GM04504 (cell line): ENCODE data around the gene GDPGP1.

Source experiments
- DNase-seq: peaks from one replicate; pipeline ENCODE4 v3.0.0-alpha.2; 2012; ENCODE audit warnings: low read depth

Gene GDPGP1

DNA sequence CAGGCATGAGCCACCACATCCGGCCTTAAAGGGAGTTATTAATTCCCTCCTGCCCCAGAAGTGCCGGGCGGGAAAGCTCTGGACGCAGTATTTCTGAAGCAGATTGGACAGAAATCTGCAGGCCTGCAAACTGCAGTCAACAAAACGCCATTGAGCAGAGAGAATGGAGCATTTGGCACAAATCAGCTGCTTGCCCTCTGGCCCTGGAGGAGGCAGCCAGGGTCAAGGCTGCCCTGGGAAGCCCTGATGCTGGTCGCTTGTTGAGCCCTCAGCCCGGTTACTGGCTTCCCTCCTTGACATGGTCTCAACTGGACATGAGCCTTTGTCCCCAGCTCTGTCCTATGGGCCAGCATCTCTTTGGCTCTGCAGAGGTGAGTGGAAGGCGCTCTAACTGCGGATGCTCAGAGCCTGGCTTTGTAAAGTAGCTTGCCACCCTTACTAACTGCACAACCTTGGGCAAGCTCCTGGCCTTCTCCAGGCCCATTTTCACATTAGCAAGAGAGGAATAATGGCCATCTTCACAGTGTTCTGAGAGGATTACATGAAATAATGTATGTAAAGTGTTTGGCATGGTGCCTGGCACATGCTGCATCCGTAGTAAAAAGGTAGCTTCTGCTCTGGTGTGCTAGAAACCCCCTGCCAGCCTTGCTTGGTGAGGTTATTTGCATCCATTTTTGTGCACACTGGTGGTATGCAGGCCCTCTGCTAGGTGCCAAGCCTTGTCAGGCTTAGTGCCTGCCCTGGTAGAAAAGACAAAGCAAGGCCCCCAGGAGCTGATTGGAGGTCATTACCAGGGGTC lies 28.8 kb upstream of the GDPGP1 start:
- DNase-seq, result no peak

DNA sequence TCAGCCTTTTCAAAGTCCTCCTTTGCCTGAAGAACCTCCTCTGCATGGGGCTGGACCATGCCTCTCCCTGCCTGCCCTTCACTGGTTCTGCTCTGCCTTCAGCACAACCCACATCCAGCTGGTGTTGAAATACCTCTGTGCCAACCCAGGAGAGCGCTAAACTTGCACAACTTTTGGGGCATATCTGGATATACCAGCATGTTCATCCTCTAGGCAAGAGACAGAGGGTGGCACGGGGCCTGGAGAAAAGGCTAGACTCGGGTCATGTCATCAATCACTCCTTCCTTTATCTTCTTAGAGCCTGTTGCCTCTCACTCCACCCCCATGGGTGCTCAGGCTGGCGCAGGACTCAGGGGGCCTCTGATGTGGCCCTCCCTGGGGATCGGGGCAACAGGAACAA lies 28.1 kb upstream of the GDPGP1 start:
- DNase-seq, result no peak

DNA sequence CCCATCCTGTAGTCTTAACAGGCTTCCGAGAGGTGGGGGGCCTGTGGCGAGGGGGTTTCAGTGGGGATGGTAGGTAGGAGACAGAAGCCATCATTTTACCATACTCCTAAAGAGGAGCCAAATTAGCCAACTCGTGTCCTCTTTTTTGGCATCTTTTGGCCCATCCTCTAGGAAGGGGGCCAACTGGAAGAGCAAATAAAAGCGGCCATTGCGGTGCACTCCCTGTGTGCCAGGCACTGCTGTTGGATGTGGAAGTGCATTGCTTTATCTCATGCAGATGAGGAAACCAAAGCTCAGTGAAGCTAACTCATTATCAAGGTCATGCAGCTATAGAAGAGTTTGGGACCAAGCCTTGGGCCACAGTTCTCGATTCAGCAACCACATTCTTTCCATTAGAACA lies 26.8 kb upstream of the GDPGP1 start:
- no peak for DNase-seq

DNA sequence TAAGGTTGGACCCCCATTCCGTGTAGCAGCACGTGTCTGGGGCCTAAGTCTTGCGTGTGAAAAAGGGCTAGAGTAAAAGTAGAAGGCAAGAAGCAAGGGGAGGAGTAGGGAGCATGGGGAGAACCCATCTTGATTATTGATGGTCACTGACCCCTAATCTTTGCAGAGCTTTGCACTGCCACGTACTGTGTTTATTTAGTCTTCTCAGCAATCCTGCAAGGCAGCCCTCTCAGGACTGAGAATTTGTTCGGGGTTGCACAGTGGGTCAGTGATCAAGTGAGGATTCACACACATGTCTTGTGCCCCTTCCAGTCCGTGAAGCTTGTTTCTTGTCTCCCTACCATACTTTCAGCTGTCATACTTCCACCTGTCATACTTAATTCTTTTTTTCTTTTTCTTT lies 25.7 kb upstream of the GDPGP1 start:
- no peak for DNase-seq

DNA sequence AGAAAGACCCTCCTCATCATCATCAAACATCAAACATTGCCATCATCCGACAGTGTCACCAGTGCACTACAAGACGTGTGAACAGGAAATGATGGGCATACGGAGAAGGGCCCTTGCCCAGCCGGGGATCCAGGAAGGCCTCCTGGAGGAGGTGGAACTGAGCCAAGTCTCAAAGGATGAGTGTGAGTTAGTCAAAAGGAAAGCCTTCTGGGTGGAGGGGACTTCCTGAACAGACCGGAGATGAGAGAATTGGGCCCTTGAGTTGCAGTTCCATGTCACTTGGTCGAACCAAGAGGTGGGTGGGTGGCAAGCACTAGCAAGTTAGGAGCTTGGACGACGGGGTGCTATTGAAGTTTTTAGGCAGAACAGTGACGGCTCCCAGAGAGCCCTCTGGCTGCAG lies 24.4 kb upstream of the GDPGP1 start:
- DNase-seq, result no peak

DNA sequence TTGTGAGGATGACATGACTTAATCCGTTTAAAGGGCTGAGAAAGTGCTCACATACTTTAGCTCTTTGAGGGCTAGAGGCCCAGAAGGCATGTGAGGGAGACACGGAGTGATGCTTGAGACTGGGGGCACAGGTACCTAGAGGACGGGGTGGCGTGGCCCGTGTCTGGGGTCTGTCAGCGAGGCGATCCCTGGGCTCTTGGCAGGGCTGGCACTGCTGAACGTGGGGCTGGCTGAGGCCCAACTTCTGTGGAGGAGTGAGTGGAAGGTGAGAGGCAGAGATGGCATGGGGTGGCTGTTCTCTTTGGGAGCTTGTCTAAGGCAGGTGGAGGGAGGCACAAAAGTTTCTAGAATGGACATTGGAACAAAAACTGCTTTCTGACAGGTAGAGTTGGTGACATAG lies 23.4 kb upstream of the GDPGP1 start:
- DNase-seq, result no peak

DNA sequence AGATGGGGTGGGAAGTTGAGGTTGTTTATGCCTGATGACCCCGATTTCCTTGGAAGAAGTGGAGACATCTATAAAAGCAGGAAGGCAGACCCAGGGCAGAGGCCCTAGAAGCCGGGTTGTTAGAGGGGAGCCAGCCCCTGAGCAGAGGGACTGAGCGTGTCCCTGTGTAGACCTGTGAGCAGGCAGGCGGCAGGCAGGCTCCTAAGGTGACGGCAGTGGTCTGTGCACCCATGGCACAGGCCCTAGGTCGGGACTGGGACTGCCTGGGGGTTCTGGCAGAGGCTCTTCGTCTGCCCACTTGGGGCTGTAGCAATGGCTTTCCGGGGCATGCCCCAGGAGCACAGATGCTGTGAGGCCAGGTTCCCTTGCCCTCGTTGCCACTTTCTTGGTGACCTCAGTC lies 23.0 kb upstream of the GDPGP1 start:
- DNase-seq, result no peak

DNA sequence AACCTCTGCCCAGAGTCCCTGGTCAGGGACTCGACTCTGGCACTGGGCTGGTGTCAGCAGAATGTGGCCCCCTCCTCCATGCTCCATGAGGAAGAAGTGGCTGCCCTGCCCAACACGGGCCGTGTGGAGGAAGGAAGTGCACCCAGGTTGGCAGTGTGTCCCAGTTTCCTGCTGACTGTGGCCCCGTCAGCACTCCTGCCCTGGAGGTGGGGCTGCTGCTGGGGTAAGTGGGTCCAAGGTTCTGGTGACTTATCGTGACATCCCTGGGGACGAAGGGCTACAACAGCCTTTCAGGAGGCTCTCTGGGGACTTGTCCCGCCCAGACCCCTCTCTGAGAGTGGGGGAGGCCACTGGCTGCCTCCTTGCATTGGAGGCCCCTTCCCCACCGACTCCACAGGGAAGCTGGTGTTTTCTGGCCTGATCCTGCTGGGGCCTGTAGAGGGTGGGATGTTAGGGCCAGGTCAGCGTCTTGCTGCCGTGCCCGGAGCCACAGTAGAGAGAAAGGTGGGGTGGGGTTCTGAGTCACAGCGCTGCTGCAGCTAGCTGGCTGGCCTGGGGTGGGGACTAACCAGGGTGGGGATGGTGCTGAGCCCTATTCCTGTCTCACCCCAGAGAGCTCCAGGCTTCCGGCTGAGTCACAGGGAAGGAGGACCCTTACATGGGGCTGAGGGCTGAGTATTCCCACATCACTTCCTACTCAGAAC lies 22.4 kb upstream of the GDPGP1 start:
- no peak for DNase-seq

DNA sequence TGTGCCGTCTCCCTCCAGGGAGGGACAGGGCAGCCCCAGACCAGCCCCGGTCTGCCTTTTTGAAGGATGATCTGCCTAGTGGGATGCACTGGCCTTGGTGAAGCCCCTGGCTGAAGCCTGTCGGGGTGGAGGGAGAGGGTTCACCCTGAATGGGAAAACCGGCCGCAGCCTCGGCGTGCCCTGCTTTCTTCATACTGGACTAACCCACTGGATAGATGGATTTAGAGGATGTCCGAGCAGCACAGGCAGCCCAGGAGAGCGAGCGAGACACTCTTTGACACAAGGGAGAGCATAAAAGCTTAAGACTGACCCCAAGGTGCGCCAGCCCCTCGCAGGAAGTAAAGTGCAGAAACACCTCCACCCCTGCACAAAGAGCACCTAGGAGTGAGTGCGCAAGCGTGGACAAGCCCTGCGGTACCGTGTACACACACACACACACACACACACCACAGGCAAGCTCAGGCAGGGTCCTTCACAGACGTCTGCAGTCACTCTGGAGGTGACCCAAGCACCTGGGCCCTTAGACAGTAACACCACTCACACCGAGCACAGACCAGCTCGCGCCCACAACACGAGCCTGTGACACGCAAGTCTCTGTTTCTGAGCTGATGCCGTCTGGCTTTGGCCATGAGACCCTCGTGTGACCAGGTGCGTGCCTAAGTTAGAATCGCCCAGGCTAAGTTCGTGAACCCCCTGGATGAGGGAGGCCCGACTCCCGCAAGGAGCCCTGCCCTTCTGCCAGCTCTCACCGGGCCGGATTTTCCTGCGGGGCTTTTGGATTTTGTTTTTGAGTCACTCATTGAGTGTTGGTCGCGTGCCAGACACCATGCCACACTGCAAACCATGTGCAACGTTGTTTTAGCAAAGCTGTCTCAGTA lies 21.5 kb upstream of the GDPGP1 start:
- no peak for DNase-seq

DNA sequence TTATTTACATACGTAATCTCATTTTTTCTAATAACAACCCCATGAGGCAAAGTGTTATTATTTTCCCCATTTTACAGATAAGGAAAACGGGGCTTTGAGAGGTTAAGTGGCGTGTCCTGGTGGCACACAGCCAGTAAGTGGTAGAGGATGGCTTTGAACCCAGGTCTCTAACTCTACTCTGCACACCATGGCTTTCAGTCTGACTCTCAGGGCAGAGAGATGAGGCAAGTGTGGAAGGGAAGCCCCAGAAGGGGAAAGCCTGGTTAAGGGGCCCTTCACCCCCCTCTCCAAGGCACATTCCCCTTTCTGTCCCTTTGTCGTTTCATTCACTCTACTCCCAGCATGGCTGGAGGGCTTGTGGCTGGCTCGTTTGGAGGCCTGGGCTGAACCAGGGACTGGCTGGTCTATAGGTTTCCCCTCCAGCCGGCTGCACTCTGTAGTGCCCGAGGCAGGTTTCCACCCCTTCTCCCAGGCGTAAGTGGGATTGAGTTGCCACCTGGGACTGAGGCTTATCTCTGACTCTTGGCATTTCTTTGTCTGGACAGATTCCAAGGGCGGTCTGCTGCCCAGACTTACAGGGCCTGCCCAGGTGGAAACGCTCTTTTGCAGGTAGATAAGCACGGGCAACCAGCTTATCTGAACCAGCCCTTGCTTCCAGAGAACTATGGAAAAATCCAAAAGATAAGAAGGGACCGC lies 20.7 kb upstream of the GDPGP1 start:
- no peak for DNase-seq

DNA sequence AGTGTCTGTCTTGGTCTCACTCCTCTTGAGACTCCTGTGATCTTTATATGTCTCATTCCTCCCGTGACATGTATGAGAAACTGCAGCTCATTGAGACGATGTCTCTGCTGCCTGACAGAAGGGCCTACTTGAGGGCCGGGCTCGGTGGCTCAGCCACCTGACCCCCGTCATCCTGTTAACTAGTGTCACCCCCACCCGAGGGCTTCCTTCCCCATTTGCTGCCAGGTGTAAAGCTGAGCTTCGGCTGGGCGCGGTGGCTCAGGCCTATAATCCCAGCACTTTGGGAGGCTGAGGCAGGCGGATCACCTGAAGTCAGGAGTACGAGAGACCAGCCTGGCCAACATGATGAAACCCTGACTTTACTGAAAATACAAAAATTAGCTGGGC lies 20.2 kb upstream of the GDPGP1 start:
- DNase-seq, result no peak

DNA sequence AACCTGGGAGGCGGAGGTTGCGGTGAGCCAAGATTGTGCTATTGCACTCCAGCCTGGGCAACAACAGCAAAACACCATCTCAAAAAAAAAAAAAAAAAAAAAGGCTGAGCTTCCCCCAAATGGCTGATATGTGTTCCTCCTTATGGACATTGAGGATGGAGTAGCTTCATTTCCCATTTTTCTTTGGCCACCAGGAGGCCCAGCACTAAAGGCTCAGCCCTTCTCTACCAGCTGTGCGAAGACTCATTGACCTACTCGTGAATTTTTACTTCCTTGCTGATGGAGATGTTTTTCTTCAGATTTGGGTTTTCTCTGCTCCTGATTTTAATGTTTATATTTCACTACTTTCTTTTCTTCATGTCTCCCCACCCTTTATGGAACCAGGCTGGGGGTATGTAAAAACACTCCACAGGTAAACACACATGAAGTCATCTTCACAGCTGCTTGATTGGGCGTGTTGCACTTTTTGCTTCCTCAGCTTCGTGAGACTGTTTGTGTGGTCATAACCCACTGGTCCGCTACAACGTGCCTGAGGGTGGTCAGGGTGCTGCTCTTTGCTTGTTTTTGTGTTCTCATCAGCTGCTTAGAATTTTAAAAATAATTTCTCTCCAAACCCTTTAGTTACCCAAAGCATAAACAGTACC lies 19.3 kb upstream of the GDPGP1 start:
- DNase-seq, result no peak

DNA sequence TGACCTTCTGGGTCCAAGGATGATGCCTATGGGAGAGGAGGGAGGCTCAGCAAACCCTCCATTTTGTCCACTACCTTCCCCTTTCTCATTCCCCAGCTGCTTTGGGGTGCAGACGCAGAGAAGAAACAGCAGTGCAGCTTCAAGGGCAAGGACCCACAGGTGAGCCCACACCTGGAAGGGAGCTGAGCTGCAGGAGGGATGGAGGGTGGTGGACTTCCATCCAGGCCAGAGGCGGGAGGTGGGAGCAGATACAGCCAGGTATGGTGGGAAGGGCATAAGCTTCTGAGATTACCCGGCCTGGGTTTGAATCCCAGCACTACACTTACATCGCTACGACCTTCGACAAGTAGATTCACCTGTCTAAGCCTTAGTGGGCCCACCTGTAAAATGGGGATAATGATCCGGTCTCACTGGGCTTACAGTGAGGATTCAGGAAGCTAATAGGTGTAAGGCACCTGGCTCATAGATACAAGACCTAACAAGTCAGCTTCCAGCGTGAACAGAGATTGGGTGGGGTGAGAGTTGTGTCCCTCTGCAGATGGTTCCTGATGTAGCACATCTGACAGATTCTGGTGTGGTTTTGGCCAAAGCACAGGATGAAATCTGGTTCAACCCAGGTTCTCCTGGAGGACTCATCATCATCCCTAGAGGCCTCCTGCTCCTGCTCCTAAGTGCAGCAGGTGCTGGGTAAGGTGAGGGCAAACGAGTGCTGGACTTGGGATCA lies 16.2 kb upstream of the GDPGP1 start:
- no peak for DNase-seq

DNA sequence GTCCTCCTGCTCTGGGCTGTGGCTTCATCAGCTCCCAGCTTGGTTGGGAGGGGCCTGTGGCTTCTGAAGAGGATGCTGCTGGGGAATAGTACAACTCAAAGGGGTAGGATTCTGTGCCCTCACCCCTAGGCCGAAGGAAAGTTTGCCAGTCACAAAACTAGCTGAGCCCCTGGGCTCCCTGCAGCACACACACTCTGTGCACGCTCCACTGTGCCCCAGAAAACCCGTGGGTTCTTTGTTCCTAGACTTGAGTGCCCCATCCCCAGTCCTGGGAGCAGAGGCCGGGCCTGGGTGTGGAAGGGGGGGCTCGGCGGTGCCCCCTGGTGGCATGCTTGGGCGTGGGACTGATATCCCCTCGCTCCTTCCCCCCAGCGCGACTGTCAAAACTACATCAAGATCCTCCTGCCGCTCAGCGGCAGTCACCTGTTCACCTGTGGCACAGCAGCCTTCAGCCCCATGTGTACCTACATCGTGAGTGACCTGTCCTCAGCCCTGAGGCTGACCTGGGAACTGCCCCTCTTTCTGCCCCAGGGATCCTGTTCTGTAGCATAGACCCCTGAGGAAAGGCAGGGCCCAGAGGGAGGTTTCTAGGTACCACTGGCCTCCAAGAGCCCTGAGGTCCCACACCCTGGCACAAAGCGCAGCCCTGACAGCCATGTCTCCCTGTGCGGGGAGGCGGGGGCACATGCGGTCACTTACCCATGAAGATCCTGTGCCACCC lies 14.4 kb upstream of the GDPGP1 start:
- no peak for DNase-seq

DNA sequence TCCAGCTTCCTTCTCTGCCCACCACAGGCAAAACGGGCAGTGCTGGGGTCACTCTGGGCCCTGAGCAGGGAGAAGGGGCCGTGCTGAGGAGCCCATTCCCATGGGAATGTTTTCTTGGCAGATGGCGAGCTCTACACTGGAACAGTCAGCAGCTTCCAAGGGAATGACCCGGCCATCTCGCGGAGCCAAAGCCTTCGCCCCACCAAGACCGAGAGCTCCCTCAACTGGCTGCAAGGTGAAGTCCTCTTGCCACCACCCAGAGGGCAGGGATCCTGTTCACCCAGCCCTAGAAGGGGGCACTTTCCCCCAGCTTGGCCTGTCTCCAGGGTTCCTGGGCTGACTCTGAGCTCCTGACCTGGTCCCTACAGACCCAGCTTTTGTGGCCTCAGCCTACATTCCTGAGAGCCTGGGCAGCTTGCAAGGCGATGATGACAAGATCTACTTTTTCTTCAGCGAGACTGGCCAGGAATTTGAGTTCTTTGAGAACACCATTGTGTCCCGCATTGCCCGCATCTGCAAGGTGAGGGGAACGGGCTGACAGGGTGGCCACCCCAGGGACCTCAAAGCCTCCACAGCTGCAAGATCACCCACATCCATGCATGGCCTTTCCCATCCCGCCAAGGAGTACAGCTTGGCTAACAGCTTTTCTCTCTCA lies 12.6 kb upstream of the GDPGP1 start:
- DNase-seq, result peak; percentile 64

DNA sequence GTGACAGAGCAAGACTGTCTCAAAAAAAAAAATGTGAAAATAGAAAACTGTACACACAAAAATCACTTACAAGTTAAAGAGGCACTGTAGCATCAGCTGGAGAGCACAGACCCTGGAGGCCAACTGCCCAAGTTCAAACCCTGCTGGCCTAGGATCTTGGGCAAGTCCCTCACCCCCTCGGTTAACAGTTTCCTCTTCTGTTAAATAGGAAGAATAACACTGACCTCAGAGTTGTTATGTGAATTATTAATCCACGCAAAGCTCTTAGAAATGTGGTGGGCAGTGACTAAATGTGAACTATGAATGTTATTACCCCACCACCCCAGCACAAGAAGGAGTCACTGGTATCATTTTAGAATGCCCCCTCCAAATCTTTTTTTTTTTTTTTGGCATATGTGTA lies 11.5 kb upstream of the GDPGP1 start:
- no peak for DNase-seq

DNA sequence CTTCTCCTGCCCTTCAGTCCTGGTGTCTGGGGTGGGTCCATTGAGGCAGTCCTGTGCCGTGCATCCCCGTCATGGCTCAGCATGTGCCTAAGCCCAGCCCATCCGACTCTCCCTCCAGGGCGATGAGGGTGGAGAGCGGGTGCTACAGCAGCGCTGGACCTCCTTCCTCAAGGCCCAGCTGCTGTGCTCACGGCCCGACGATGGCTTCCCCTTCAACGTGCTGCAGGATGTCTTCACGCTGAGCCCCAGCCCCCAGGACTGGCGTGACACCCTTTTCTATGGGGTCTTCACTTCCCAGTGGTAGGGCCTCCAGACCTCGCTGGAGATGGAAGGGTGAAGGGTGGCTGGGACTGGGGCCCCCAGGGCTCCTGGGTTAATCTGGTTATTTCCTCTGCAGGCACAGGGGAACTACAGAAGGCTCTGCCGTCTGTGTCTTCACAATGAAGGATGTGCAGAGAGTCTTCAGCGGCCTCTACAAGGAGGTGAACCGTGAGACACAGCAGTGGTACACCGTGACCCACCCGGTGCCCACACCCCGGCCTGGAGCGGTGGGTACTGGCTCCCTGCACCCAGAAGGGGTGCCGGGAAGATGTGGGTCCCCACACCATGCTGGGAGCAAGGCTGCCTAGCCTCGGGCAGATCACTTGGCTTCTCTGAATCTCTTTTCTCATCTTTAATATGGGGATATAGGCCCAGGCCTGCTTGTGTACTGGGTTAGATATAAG lies 10.4 kb upstream of the GDPGP1 start:
- no peak for DNase-seq

DNA sequence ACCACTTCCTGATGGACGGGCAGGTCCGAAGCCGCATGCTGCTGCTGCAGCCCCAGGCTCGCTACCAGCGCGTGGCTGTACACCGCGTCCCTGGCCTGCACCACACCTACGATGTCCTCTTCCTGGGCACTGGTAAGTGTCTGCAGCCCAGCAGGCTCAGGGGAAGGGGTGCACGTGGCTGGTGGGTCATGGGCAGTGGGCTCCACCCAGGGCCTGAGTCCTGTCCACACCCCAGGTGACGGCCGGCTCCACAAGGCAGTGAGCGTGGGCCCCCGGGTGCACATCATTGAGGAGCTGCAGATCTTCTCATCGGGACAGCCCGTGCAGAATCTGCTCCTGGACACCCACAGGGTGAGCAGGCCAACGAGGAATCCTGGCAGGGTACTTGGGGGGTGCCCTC lies 9.0 kb upstream of the GDPGP1 start:
- DNase-seq, result no peak
